GM12878 (cell line): ENCODE results near the gene SLC35C1. TPM values are rescaled to one million over a fixed set of nuclear protein-coding genes. Genes with fewer than 3 reads are reported as not detected.
"Not testable (repeated sequence)": the region's sequence is repeated elsewhere in the genome, so short reads cannot be mapped to it uniquely, and the experiment has no call there.

Source experiments
- ATAC-seq: fragments of 200-7000 bp; cut with Tn5 transposase; 3 replicates; pipeline ENCODE4 v1.9.1; 2020; ENCODE audit warnings: mild to moderate bottlenecking, moderate library complexity
- BruUV-seq: library from RNA; stranded (reverse); fragments of 400-500 nt; replicated peaks from 2 replicates; lab custom pipeline; 2021; lab: Mats Ljungman, UMichigan
- CTCF ChIA-PET: fragments of 300-600 bp; sonication (Branson Sonifier 250); formaldehyde crosslinking; extraction: SDS; loops from one replicate; lab custom pipeline; 2021; ENCODE audit warnings: inconsistent platforms; lab: Yijun Ruan, JAX
- POLR2A ChIA-PET: fragments of 350-600 bp; formaldehyde crosslinking; extraction: SDS; loops from one replicate; lab custom pipeline; 2021; ENCODE audit warnings: inconsistent platforms; lab: Charles Lee
- RAD21 ChIA-PET: fragments of 300-600 bp; sonication (Branson Sonifier 250); formaldehyde crosslinking; loops from one replicate; lab custom pipeline; 2023; ENCODE audit warnings: antibody characterized with exemption; ENCODE audit not compliant: unreplicated experiment; lab: Charles Lee
- SMC1A ChIA-PET: fragments of 300-600 bp; sonication (Branson Sonifier 250); formaldehyde crosslinking; loops from one replicate; lab custom pipeline; 2023; ENCODE audit not compliant: unreplicated experiment, uncharacterized antibody; lab: Charles Lee
- DNase-seq: peaks from one replicate; pipeline ENCODE4 v3.0.0-alpha.2; 2011; ENCODE audit warnings: low read depth, low spot score
- FAIRE-seq: peaks from 3 replicates; lab custom pipeline; 2011; peaks lifted over from hg19 to GRCh38; lab: Jason Lieb, UNC
- H2AFZ ChIP-seq: 2 replicates; pipeline ENCODE4 v1.6.0; 2011; ENCODE audit warnings: low read depth, low read length, control low read depth; ENCODE audit not compliant: control insufficient read depth
- H3K27ac ChIP-seq: 2 replicates; pipeline ENCODE4 v1.5.1; 2011; ENCODE audit warnings: control low read depth; ENCODE audit not compliant: control insufficient read depth, insufficient read depth
- H3K27me3 ChIP-seq, 2 experiments: replicated peaks in 1 of 2; 2 replicates each; pipeline versions ENCODE4 v1.6.0 to v1.6.1; 2011; ENCODE audit warnings: low read length in 1 of 2; ENCODE audit not compliant: control insufficient read depth in 2 of 2, insufficient read depth in 2 of 2
- H3K36me3 ChIP-seq, 2 experiments: 2 replicates each; pipeline ENCODE4 v1.5.1; 2011; ENCODE audit warnings: low read length in 1 of 2; ENCODE audit not compliant: control insufficient read depth in 2 of 2, insufficient read depth in 2 of 2
- H3K4me1 ChIP-seq: 2 replicates; pipeline ENCODE4 v1.6.1; 2011; ENCODE audit warnings: mild to moderate bottlenecking, low read length, moderate library complexity, mixed read lengths; ENCODE audit not compliant: control insufficient read depth, insufficient read depth
- H3K4me2 ChIP-seq: 2 replicates; pipeline ENCODE4 v1.6.0; 2011; ENCODE audit warnings: control low read depth; ENCODE audit not compliant: control insufficient read depth, insufficient read depth
- H3K4me3 ChIP-seq: fragments of 200-600 bp; sonication (generic); 2 replicates; pipeline ENCODE4 v1.5.1; 2016
- H3K79me2 ChIP-seq: 2 replicates; pipeline ENCODE4 v1.6.0; 2011; ENCODE audit warnings: low read length; ENCODE audit not compliant: control insufficient read depth, insufficient read depth
- H3K9ac ChIP-seq: 2 replicates; pipeline ENCODE4 v1.8.0; 2011; ENCODE audit warnings: low read length, control low read depth, mixed read lengths; ENCODE audit not compliant: control insufficient read depth, insufficient read depth
- H3K9me3 ChIP-seq: replicated peaks from 3 replicates; pipeline ENCODE4 v1.5.1; 2011; ENCODE audit warnings: mild to moderate bottlenecking, low read length; ENCODE audit not compliant: control insufficient read depth, insufficient read depth
- H4K20me1 ChIP-seq: 2 replicates; pipeline ENCODE4 v1.6.0; 2011; ENCODE audit not compliant: control insufficient read depth, insufficient read depth
- CEBPB ChIP-seq, 2 experiments: fragments of 150-350 bp in 1 of 2; IDR thresholded peaks; 2 replicates each; pipeline ENCODE4 v1.6.1; 2012 to 2014; ENCODE audit warnings: low read depth in 2 of 2, low read length in 2 of 2, borderline replicate concordance in 1 of 2, inconsistent platforms in 1 of 2
- CREM ChIP-seq: IDR thresholded peaks from 2 replicates; pipeline ENCODE4 v1.6.1; 2014; ENCODE audit warnings: antibody characterized with exemption, low read depth
- WGBS: methylation state at CpG from one replicate; pipeline ENCODE4 v1.1.6; 2016; ENCODE audit warnings: low lambda C conversion rate; ENCODE audit not compliant: insufficient replicate concordance, insufficient coverage; ENCODE audit errors: missing lambda C conversion rate; 5-methylcytosine and 5-hydroxymethylcytosine counted together
- in situ Hi-C: fragments of 300-500 bp; cut with MboI; formaldehyde crosslinking; loops from 9 replicates; pipeline ENCODE4 v1.14.3; 2018; ENCODE audit warnings: mixed read lengths
- intact Hi-C: fragments of 100-400 bp; cut with micrococcal nuclease; formaldehyde crosslinking; loops from one replicate; pipeline ENCODE4 v1.14.2; 2022; ENCODE audit not compliant: unreplicated experiment
- polyA plus RNA-seq, 11 experiments: library from polyadenylated mRNA; depleted of rRNA in 4 of 11; unstranded in 6 of 11; stranded (reverse) in 5 of 11; fragments of >200 nt; fragmentation: Nextera tagmentation in 4 of 11; fragmentation: Illumina TruSeq in 1 of 11; extraction: Ambion mirVana in 4 of 11; extraction: Trizol in 1 of 11; gene quantifications; 1 replicate in 1 of 11; 2 replicates in 10 of 11; pipeline versions ENCODE4 v1.2.1 to v1.2.3, GENCODE V29; 2011 to 2016; ENCODE audit warnings: inconsistent platforms in 2 of 11, missing spikeins in 2 of 11, low read depth in 1 of 11
- total RNA-seq, 4 experiments: library from RNA; depleted of rRNA in 3 of 4; stranded (reverse); fragments of >200 nt in 3 of 4; fragmentation: Illumina TruSeq in 1 of 4; extraction: Trizol in 1 of 4; gene quantifications; 2 replicates each; pipeline versions ENCODE4 v1.2.1 to v1.2.3, GENCODE V29; 2013 to 2021
- TF ChIP-seq, protein P1 (sequence below): fragments of 450-650 bp; IDR thresholded peaks from 2 replicates; pipeline ENCODE4 v1.6.1; 2017; ENCODE audit warnings: borderline replicate concordance
- TF ChIP-seq, protein P2 (sequence below): IDR thresholded peaks from 2 replicates; pipeline ENCODE4 v1.6.1; 2012; ENCODE audit warnings: mild to moderate bottlenecking, low read depth, low read length
- TF ChIP-seq, protein P3 (sequence below): fragments of 150-350 bp; IDR thresholded peaks from 2 replicates; pipeline ENCODE4 v1.6.1; 2014; ENCODE audit warnings: mild to moderate bottlenecking, low read depth, low read length

SLC35C1 gene
- total and polyA plus RNA-seq, 10 of the 15 experiments (the other 5 are each of a cell fraction or from before 2014, with no cell fraction given) = 0.55 to 9.7 (median 4.3) TPM

DNA sequence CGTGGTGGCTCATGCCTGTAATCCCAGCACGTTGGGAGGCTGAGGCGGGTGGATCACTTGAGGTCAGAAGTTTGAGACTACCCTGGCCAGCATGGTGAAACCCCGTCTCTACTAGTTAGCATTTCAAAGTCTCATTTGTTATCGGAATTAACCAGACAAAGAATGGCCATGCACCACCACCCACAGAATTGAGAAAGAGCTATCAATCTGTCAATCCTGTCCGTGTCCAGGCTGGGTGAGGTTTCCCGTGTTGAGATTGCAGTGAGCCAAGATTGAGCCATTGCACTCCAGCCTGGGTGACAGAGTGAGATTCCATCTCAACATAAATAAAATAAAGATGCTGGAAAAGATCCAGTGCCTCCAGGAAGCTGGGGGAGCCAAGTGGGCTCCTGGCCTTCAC is 21.5 kb downstream of the SLC35C1 start:
- H3K27me3 ChIP-seq, H3K27ac ChIP-seq, CTCF ChIA-PET, H2AFZ ChIP-seq, H3K4me3 ChIP-seq, BruUV-seq, ATAC-seq, H3K9ac ChIP-seq, H3K4me2 ChIP-seq, DNase-seq, in situ Hi-C loops, POLR2A ChIA-PET, H3K36me3 ChIP-seq, intact Hi-C loops, H3K79me2 ChIP-seq, RAD21 ChIA-PET, H3K9me3 ChIP-seq, H4K20me1 ChIP-seq: not testable (repeated sequence)
- SMC1A ChIA-PET = interaction anchor here (0.7 kb wide), 1 partner anchor 54 kb away, joined by 3 read pairs; no protein-coding TSS in a partner anchor
- peaks cover 14% of the 10 kb centered on the region for H3K4me1 ChIP-seq
- 40% methylated on average over 7 of the region's 7 CpGs for WGBS
- FAIRE-seq = peak; percentile 100

DNA sequence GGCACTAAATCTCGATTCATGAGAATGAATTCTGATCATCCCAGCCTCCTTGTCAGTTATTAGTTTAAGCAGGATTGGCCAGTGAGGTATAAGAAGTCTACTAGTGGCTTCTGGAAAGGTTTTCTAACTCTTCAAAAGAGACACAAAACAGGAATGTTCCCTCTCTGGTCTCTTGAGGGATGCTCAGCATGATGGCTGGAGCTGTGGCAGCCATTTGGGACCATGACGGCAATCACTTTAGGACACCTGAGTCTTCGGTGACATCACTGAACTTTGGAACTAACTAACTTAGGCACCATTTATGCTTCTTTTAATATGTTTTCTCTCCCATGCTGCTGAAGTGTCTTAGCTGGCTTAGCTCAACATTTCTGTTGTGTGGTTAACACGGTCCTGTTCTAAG is 22.2 kb downstream of the SLC35C1 start:
- no peaks in the 10 kb centered on the region for H3K9me3 ChIP-seq
- ChIA-PET CTCF (no interaction called here), SMC1A (no interaction called here), RAD21 (no interaction called here), POLR2A (no interaction called here)
- H3K9ac ChIP-seq = no peak overlapping the region
- ATAC-seq (no peak), FAIRE-seq (no peak), DNase-seq (no peak)
- peaks cover 14% of the 10 kb centered on the region for H3K4me1 ChIP-seq
- no peaks in the 10 kb centered on the region for H3K36me3 ChIP-seq
- H3K27me3 ChIP-seq = peaks cover 0 to 5% of the 10 kb centered on the region in 2 experiments; a peak in 2 of 4 replicates
- no peak overlapping the region for H2AFZ ChIP-seq
- H3K79me2 ChIP-seq = no peaks in the 10 kb centered on the region
- H3K4me2 ChIP-seq = no peak overlapping the region
- no TSS peak for BruUV-seq
- H3K27ac ChIP-seq = no peak overlapping the region
- H4K20me1 ChIP-seq = no peaks in the 10 kb centered on the region
- H3K4me3 ChIP-seq = no peak overlapping the region
- 49% methylated on average over 4 of the region's 4 CpGs for WGBS
- in situ Hi-C loops (no loop called here), intact Hi-C loops (no loop called here)
- TF ChIP-seq CREM (no peak), CEBPB (IDR thresholded peaks at IDR 0.05; ENCODE audit: borderline replicate concordance in 1 of 2, low read depth in 2 of 2, low read length in 2 of 2) (no peak)
- TF ChIP-seq, protein P1, sequence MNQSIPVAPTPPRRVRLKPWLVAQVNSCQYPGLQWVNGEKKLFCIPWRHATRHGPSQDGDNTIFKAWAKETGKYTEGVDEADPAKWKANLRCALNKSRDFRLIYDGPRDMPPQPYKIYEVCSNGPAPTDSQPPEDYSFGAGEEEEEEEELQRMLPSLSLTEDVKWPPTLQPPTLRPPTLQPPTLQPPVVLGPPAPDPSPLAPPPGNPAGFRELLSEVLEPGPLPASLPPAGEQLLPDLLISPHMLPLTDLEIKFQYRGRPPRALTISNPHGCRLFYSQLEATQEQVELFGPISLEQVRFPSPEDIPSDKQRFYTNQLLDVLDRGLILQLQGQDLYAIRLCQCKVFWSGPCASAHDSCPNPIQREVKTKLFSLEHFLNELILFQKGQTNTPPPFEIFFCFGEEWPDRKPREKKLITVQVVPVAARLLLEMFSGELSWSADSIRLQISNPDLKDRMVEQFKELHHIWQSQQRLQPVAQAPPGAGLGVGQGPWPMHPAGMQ = no peak
- TF ChIP-seq, protein P2, sequence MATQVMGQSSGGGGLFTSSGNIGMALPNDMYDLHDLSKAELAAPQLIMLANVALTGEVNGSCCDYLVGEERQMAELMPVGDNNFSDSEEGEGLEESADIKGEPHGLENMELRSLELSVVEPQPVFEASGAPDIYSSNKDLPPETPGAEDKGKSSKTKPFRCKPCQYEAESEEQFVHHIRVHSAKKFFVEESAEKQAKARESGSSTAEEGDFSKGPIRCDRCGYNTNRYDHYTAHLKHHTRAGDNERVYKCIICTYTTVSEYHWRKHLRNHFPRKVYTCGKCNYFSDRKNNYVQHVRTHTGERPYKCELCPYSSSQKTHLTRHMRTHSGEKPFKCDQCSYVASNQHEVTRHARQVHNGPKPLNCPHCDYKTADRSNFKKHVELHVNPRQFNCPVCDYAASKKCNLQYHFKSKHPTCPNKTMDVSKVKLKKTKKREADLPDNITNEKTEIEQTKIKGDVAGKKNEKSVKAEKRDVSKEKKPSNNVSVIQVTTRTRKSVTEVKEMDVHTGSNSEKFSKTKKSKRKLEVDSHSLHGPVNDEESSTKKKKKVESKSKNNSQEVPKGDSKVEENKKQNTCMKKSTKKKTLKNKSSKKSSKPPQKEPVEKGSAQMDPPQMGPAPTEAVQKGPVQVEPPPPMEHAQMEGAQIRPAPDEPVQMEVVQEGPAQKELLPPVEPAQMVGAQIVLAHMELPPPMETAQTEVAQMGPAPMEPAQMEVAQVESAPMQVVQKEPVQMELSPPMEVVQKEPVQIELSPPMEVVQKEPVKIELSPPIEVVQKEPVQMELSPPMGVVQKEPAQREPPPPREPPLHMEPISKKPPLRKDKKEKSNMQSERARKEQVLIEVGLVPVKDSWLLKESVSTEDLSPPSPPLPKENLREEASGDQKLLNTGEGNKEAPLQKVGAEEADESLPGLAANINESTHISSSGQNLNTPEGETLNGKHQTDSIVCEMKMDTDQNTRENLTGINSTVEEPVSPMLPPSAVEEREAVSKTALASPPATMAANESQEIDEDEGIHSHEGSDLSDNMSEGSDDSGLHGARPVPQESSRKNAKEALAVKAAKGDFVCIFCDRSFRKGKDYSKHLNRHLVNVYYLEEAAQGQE = no peak
- TF ChIP-seq, protein P3, sequence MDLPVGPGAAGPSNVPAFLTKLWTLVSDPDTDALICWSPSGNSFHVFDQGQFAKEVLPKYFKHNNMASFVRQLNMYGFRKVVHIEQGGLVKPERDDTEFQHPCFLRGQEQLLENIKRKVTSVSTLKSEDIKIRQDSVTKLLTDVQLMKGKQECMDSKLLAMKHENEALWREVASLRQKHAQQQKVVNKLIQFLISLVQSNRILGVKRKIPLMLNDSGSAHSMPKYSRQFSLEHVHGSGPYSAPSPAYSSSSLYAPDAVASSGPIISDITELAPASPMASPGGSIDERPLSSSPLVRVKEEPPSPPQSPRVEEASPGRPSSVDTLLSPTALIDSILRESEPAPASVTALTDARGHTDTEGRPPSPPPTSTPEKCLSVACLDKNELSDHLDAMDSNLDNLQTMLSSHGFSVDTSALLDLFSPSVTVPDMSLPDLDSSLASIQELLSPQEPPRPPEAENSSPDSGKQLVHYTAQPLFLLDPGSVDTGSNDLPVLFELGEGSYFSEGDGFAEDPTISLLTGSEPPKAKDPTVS = no peak
